Activated CD8-positive, alpha-beta memory T cell treated with anti-CD3 and anti-CD28 coated beads for 36 hours (primary cell): ENCODE measurements around the gene DNAAF9. TPM values are rescaled to one million over a fixed set of nuclear protein-coding genes. Genes with fewer than 3 reads are reported as not detected.
"Not testable (repeated sequence)": the region's sequence is repeated elsewhere in the genome, so short reads cannot be mapped to it uniquely, and the experiment has no call there.

ENCODE experiments used
- CTCF ChIA-PET: fragments of 350-600 bp; sonication (Branson Sonifier 250); formaldehyde crosslinking; loops from one replicate; lab custom pipeline; 2021; ENCODE audit warnings: antibody characterized with exemption; lab: Charles Lee
- POLR2A ChIA-PET: fragments of 350-600 bp; sonication (Branson Sonifier 250); formaldehyde crosslinking; loops from one replicate; lab custom pipeline; 2021; ENCODE audit warnings: antibody characterized with exemption; lab: Charles Lee
- total RNA-seq, 2 experiments: library from RNA; stranded (reverse); gene quantifications; one replicate each; pipeline ENCODE4 v1.2.3, GENCODE V29; 2021

Gene DNAAF9
- 1 to 10 TPM; 2.2 to 2.3 TPM for total RNA-seq

- ChIA-PET POLR2A (interaction anchor here (1.9 kb wide), 1 partner anchor 13 kb away, joined by 5 read pairs; no protein-coding TSS in a partner anchor), CTCF (interaction anchor here (0.6 to 2.0 kb wide), 3 partner anchors 8 to 160 kb away, joined by 3 to 5 read pairs (median 3); no protein-coding TSS in a partner anchor)
Observed at GRCh38 chr20:3407040-3407770, at the start of gene DNAAF9. Gene DNAAF9, minus strand, starts transcription at chr20:3407669. Its CDS starts 112 bp downstream, at chr20:3407557.

GRCh38 chr20:3456648-3457047, 49.2 kb upstream of the DNAAF9 start:
- ChIA-PET POLR2A (no interaction called here), CTCF (no interaction called here)

GRCh38 chr20:3454831-3455230, 47.4 kb upstream of the DNAAF9 start:
- ChIA-PET POLR2A (no interaction called here), CTCF (interaction anchor here (0.5 kb wide), 1 partner anchor 20 kb away, joined by 3 read pairs; no protein-coding TSS in a partner anchor)

GRCh38 chr20:3452690-3453089, 45.2 kb upstream of the DNAAF9 start:
- CTCF ChIA-PET, result no interaction called here
- POLR2A ChIA-PET, result no interaction called here

- CTCF ChIA-PET, result no interaction called here
- POLR2A ChIA-PET, result no interaction called here
Observed at GRCh38 chr20:3452136-3452535, 44.7 kb upstream of the DNAAF9 start.

- CTCF ChIA-PET, result no interaction called here
- POLR2A ChIA-PET, result no interaction called here
Observed at GRCh38 chr20:3449319-3449718, 41.9 kb upstream of the DNAAF9 start.

GRCh38 chr20:3447321-3447720, 39.9 kb upstream of the DNAAF9 start:
- ChIA-PET POLR2A (no interaction called here), CTCF (no interaction called here)

- POLR2A ChIA-PET, result no interaction called here
- CTCF ChIA-PET, result interaction anchor here (0.7 kb wide), 1 partner anchor 487 kb away, joined by 3 read pairs; no protein-coding TSS in a partner anchor
Observed at GRCh38 chr20:3446779-3447178, 39.3 kb upstream of the DNAAF9 start.

- ChIA-PET POLR2A (no interaction called here), CTCF (no interaction called here)
Observed at GRCh38 chr20:3436864-3437574, 29.6 kb upstream of the DNAAF9 start.

GRCh38 chr20:3434232-3434631, 26.8 kb upstream of the DNAAF9 start:
- CTCF ChIA-PET, result no interaction called here
- POLR2A ChIA-PET, result no interaction called here

- CTCF ChIA-PET, result no interaction called here
- POLR2A ChIA-PET, result no interaction called here
Observed at GRCh38 chr20:3433744-3434143, 26.3 kb upstream of the DNAAF9 start.

GRCh38 chr20:3432844-3433243, 25.4 kb upstream of the DNAAF9 start:
- ChIA-PET POLR2A (interaction anchor here (0.5 kb wide), 1 partner anchor 75 kb away, joined by 5 read pairs; no protein-coding TSS in a partner anchor), CTCF (no interaction called here)

- ChIA-PET CTCF (no interaction called here), POLR2A (no interaction called here)
Observed at GRCh38 chr20:3431109-3431508, 23.6 kb upstream of the DNAAF9 start.

GRCh38 chr20:3430376-3431069, 23.1 kb upstream of the DNAAF9 start:
- CTCF ChIA-PET, result no interaction called here
- POLR2A ChIA-PET, result no interaction called here

- POLR2A ChIA-PET, CTCF ChIA-PET: not testable (repeated sequence)
Observed at GRCh38 chr20:3426766-3427165, 19.3 kb upstream of the DNAAF9 start.

GRCh38 chr20:3423126-3423525, 15.7 kb upstream of the DNAAF9 start:
- ChIA-PET POLR2A (no interaction called here), CTCF (no interaction called here)

- POLR2A ChIA-PET, result no interaction called here
- CTCF ChIA-PET, result interaction anchor here (1.1 kb wide), 1 partner anchor 12 kb away, joined by 3 read pairs; no protein-coding TSS in a partner anchor
Observed at GRCh38 chr20:3421985-3422384, 14.5 kb upstream of the DNAAF9 start.

GRCh38 chr20:3420211-3420707, 12.8 kb upstream of the DNAAF9 start:
- POLR2A ChIA-PET, result interaction anchor here (0.5 to 1.0 kb wide), 2 partner anchors 12 to 36 kb away, joined by 5 to 6 read pairs; partner anchors contain the start of gene DNAAF9

GRCh38 chr20:3418161-3418560, 10.7 kb upstream of the DNAAF9 start:
- POLR2A ChIA-PET, CTCF ChIA-PET: not testable (repeated sequence)

More at GRCh38 chr20:3420211-3420707, 12.8 kb upstream of the DNAAF9 start:
- CTCF ChIA-PET, result interaction anchor here (1.0 to 1.5 kb wide), 2 partner anchors 12 to 14 kb away, joined by 3 read pairs; no protein-coding TSS in a partner anchor
